K562 (cell line): Measurements from ENCODE around the gene MEGF11. TPM values are rescaled to one million over a fixed set of nuclear protein-coding genes. Genes with fewer than 3 reads are reported as not detected.
A peak's percentile ranks its signal among the peaks of the same experiment; 100 is the strongest.

Source experiments
- COPS2 ChIP-seq: fragments of 450-650 bp; conservative IDR thresholded peaks from 2 replicates; pipeline ENCODE4 v1.6.1; 2016; ENCODE audit warnings: mild to moderate bottlenecking, moderate library complexity
- ELF2 ChIP-seq: fragments of 250-450 bp; sonication (Bioruptor Pico); IDR thresholded peaks from 2 replicates; pipeline ENCODE4 v1.5.0; 2021; ENCODE audit warnings: mild to moderate bottlenecking
- ESRRA ChIP-seq: fragments of 450-650 bp; IDR thresholded peaks from 2 replicates; pipeline ENCODE4 v1.6.1; 2014; ENCODE audit warnings: low read depth, mild to moderate bottlenecking, moderate library complexity, borderline replicate concordance
- HDAC3 ChIP-seq: fragments of 450-650 bp; IDR thresholded peaks from 2 replicates; pipeline ENCODE4 v1.6.1; 2018; ENCODE audit warnings: borderline replicate concordance, mild to moderate bottlenecking, moderate library complexity; ENCODE audit not compliant: partially characterized antibody
- HDGF ChIP-seq: fragments of 450-650 bp; IDR thresholded peaks from 2 replicates; pipeline ENCODE4 v1.6.1; 2016
- MAFK ChIP-seq: IDR thresholded peaks from 2 replicates; pipeline ENCODE4 v1.6.1; 2011; ENCODE audit warnings: low read length, improper control_type of control experiment
- NEUROD1 ChIP-seq: fragments of 150-350 bp; IDR thresholded peaks from 2 replicates; pipeline ENCODE4 v1.6.1; 2014; ENCODE audit warnings: borderline replicate concordance, low read length, low read depth; ENCODE audit not compliant: partially characterized antibody
- OTX1 ChIP-seq: fragments of 450-650 bp; formaldehyde crosslinking; IDR thresholded peaks from 2 replicates; pipeline ENCODE4 v1.4.0; 2022; ENCODE audit warnings: mild to moderate bottlenecking
- POLR3A ChIP-seq: IDR thresholded peaks from 2 replicates; pipeline ENCODE4 v1.6.1; 2011; ENCODE audit warnings: borderline replicate concordance, mild to moderate bottlenecking, moderate library complexity; ENCODE audit not compliant: insufficient read length, insufficient read depth; ENCODE audit errors: extremely low read depth
- PRMT5 ChIP-seq: sonication (generic); formaldehyde crosslinking; IDR thresholded peaks from 2 replicates; pipeline ENCODE4 v1.5.0; 2020; ENCODE audit warnings: missing genetic modification reagents
- PTBP1 ChIP-seq: fragments of 200-400 bp; formaldehyde crosslinking; IDR thresholded peaks from 2 replicates; pipeline ENCODE4 v1.6.1; 2017; ENCODE audit warnings: low read depth, low read length
- PTTG1 ChIP-seq: fragments of 450-650 bp; IDR thresholded peaks from 2 replicates; pipeline ENCODE4 v1.6.1; 2016; ENCODE audit warnings: low read depth, mild to moderate bottlenecking, missing genetic modification characterization, missing compliant biosample characterization
- SLC30A9 ChIP-seq: fragments of 250-450 bp; sonication (Bioruptor Pico); IDR thresholded peaks from 2 replicates; pipeline ENCODE4 v1.8.0; 2022; ENCODE audit warnings: mild to moderate bottlenecking, moderate library complexity
- TCF3 ChIP-seq: sonication (generic); formaldehyde crosslinking; IDR thresholded peaks from 2 replicates; pipeline ENCODE4 v1.4.0; 2020; ENCODE audit warnings: mild to moderate bottlenecking, missing genetic modification reagents
- TCF7 ChIP-seq: sonication (generic); IDR thresholded peaks from 2 replicates; pipeline ENCODE4 v1.6.1; 2016; ENCODE audit warnings: antibody characterized with exemption, borderline replicate concordance
- ZBED1 ChIP-seq: IDR thresholded peaks from 2 replicates; pipeline ENCODE4 v1.6.1; 2014
- ZNF232 ChIP-seq: sonication (generic); formaldehyde crosslinking; IDR thresholded peaks from 2 replicates; pipeline ENCODE4 v1.8.0; 2022; ENCODE audit warnings: mild to moderate bottlenecking, missing genetic modification reagents
- polyA plus RNA-seq, 8 experiments: library from polyadenylated mRNA; depleted of rRNA in 4 of 8; stranded (reverse) in 5 of 8; unstranded in 3 of 8; fragments of >200 nt; fragmentation: Nextera tagmentation in 2 of 8; fragmentation: Illumina TruSeq in 1 of 8; extraction: Ambion mirVana in 2 of 8; extraction: Trizol in 1 of 8; gene quantifications; 2 replicates each; pipeline versions ENCODE4 v1.2.1 to v1.2.3, GENCODE V29; 2011 to 2014; ENCODE audit warnings: inconsistent platforms in 1 of 8, missing spikeins in 1 of 8
- total RNA-seq, 7 experiments: library from RNA; depleted of rRNA in 6 of 7; stranded (reverse); fragments of >200 nt in 6 of 7; fragmentation: Illumina TruSeq in 2 of 7; extraction: Trizol in 2 of 7; gene quantifications; 2 replicates each; pipeline versions ENCODE4 v1.2.1 to v1.2.3, GENCODE V29; 2011 to 2021; ENCODE audit warnings: low replicate concordance in 1 of 7
- TF ChIP-seq, protein P1 (sequence below), 2 experiments: IDR thresholded peaks; 2 replicates each; pipeline ENCODE4 v1.6.1; 2012; ENCODE audit warnings: improper control_type of control experiment in 2 of 2, low read depth in 2 of 2, low read length in 2 of 2, borderline replicate concordance in 1 of 2
- TF ChIP-seq, protein P2 (sequence below): fragments of 450-650 bp; IDR thresholded peaks from 2 replicates; pipeline ENCODE4 v1.6.1; 2016; ENCODE audit warnings: mild to moderate bottlenecking
- TF ChIP-seq, protein P3 (sequence below): fragments of 450-650 bp; IDR thresholded peaks from 2 replicates; pipeline ENCODE4 v1.6.1; 2018; ENCODE audit not compliant: partially characterized antibody

Gene MEGF11
- total and polyA plus RNA-seq, 9 of the 15 experiments (the other 6 are each of a cell fraction or from before 2014, with no cell fraction given) = 0.06 to 0.23 (median 0.20) TPM; not detected in 6

DNA sequence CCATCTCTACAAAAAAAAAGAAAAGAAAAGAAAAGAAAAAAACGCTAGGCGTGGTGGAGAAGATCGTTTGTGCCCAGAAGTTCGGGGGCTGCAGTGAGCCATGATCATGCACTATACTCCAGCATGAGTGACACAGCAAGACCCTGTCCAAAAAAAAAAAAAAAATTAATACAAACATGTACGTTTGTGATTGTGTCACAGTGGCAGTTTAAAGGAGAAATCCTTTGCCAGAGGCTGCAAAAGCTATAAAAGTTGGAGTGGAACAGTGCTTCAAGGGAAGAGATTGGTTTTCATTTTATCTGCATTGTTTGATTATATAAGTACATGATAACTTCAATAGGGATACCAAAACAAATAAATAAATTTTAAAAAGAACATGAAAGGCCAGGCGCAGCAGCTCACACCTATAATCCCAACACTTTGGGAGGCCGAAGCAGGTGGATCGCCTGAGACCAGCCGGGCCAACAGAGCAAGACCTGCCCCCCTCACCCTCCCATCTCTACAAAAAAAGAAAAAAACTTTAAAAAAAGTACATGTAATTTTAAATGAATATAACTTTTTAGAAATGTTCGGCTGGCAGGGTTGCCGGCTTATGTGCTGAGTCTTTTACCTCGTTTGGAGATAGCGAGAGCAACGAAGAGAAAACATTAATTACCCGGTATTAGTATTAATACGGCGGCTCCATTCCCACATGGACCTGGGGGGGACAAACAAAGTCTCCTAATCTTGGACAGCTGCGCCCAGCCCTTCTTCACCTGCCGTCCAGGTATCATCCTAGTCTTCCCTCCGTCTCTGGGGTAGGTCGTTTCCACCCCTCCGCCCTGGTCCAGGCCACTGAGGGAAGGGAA is 39.2 kb upstream of the MEGF11 start (continued):
- TF ChIP-seq ELF2 = no peak
- TF ChIP-seq, protein P1, sequence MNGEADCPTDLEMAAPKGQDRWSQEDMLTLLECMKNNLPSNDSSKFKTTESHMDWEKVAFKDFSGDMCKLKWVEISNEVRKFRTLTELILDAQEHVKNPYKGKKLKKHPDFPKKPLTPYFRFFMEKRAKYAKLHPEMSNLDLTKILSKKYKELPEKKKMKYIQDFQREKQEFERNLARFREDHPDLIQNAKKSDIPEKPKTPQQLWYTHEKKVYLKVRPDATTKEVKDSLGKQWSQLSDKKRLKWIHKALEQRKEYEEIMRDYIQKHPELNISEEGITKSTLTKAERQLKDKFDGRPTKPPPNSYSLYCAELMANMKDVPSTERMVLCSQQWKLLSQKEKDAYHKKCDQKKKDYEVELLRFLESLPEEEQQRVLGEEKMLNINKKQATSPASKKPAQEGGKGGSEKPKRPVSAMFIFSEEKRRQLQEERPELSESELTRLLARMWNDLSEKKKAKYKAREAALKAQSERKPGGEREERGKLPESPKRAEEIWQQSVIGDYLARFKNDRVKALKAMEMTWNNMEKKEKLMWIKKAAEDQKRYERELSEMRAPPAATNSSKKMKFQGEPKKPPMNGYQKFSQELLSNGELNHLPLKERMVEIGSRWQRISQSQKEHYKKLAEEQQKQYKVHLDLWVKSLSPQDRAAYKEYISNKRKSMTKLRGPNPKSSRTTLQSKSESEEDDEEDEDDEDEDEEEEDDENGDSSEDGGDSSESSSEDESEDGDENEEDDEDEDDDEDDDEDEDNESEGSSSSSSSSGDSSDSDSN (IDR thresholded peaks at IDR 0.05; ENCODE audit: borderline replicate concordance in 1 of 2, low read depth in 2 of 2, low read length in 2 of 2) = no peak
- no peak for TF ChIP-seq PTBP1
- no peak for TF ChIP-seq ESRRA
- no peak for TF ChIP-seq ZBED1
- TF ChIP-seq PRMT5 (CRISPR knock-in tag) = no peak
- TF ChIP-seq COPS2 = no peak
- no peak for TF ChIP-seq ZNF232 (CRISPR knock-in tag)
- TF ChIP-seq NEUROD1 = no peak
- no peak for TF ChIP-seq SLC30A9
- TF ChIP-seq MAFK = no peak
- no peak for TF ChIP-seq TCF3 (CRISPR knock-in tag)
- TF ChIP-seq POLR3A = no peak
- TF ChIP-seq, protein P2, sequence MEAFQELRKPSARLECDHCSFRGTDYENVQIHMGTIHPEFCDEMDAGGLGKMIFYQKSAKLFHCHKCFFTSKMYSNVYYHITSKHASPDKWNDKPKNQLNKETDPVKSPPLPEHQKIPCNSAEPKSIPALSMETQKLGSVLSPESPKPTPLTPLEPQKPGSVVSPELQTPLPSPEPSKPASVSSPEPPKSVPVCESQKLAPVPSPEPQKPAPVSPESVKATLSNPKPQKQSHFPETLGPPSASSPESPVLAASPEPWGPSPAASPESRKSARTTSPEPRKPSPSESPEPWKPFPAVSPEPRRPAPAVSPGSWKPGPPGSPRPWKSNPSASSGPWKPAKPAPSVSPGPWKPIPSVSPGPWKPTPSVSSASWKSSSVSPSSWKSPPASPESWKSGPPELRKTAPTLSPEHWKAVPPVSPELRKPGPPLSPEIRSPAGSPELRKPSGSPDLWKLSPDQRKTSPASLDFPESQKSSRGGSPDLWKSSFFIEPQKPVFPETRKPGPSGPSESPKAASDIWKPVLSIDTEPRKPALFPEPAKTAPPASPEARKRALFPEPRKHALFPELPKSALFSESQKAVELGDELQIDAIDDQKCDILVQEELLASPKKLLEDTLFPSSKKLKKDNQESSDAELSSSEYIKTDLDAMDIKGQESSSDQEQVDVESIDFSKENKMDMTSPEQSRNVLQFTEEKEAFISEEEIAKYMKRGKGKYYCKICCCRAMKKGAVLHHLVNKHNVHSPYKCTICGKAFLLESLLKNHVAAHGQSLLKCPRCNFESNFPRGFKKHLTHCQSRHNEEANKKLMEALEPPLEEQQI = no peak
- TF ChIP-seq OTX1 (CRISPR knock-in tag) = no peak
- TF ChIP-seq HDAC3 = no peak
- TF ChIP-seq HDGF = no peak
- no peak for TF ChIP-seq TCF7
- TF ChIP-seq, protein P3, sequence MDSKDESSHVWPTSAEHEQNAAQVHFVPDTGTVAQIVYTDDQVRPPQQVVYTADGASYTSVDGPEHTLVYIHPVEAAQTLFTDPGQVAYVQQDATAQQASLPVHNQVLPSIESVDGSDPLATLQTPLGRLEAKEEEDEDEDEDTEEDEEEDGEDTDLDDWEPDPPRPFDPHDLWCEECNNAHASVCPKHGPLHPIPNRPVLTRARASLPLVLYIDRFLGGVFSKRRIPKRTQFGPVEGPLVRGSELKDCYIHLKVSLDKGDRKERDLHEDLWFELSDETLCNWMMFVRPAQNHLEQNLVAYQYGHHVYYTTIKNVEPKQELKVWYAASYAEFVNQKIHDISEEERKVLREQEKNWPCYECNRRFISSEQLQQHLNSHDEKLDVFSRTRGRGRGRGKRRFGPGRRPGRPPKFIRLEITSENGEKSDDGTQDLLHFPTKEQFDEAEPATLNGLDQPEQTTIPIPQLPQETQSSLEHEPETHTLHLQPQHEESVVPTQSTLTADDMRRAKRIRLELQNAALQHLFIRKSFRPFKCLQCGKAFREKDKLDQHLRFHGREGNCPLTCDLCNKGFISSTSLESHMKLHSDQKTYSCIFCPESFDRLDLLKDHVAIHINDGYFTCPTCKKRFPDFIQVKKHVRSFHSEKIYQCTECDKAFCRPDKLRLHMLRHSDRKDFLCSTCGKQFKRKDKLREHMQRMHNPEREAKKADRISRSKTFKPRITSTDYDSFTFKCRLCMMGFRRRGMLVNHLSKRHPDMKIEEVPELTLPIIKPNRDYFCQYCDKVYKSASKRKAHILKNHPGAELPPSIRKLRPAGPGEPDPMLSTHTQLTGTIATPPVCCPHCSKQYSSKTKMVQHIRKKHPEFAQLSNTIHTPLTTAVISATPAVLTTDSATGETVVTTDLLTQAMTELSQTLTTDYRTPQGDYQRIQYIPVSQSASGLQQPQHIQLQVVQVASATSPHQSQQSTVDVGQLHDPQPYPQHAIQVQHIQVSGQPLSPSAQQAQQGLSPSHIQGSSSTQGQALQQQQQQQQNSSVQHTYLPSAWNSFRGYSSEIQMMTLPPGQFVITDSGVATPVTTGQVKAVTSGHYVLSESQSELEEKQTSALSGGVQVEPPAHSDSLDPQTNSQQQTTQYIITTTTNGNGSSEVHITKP = peak; percentile 89
- no peak for TF ChIP-seq PTTG1
